Measurements from ENCODE around the gene RAI2.

RAI2 gene

GRCh38 chrX:17860811-17861488, at the start of gene RAI2:
Gene RAI2 (minus strand): TSS chrX:17861298. CDS start chrX:17802010, 59,288 bp downstream.
- DNase-seq, result no peak

DNA sequence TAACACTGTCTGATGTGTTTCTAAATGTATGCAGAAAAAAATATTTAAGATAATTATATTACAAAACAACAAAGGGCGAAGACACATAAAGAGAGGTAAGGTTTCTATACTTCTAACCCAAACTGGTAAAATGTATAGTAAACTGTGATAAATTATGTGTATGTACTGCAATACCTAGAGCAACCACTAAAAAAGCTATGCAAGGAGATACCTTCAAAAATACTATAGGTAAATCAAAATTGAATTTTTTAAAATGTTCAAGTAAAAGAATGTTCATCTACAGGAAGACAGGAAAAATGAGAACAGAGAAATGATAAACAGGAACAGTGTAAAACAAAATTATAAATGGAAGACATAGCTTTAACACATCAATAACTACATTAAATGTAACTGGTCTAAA, 27.3 kb upstream of the RAI2 start:
- DNase-seq, result no peak

GRCh38 chrX:17882680-17883079, 21.6 kb upstream of the RAI2 start:
- no peak for DNase-seq

- DNase-seq, result no peak
These were observed 17.1 kb upstream of the RAI2 start for GRCh38 chrX:17878028-17878670.

DNA sequence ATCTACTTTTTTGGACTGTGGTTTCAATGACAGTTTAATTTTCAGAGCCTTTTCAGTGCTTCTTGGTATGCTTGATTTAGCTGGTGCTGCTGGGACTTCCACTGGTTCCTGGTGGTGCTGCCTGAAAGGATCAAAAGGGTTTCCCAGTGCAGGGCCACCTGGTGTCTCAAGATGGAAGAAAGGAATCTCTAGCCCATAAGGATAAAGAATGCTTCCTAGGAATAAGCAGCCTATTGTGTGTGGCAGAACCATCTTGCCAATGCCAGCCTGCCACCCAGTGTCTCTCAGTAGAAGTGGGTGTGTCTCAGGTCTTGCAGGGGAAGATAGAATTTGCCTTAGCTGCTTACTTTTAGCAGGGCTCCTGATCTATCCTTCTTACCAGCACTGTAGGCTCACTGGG, 15.0 kb upstream of the RAI2 start:
- no peak for DNase-seq

GRCh38 chrX:17869580-17869979, 8.5 kb upstream of the RAI2 start:
- no peak for DNase-seq

DNA sequence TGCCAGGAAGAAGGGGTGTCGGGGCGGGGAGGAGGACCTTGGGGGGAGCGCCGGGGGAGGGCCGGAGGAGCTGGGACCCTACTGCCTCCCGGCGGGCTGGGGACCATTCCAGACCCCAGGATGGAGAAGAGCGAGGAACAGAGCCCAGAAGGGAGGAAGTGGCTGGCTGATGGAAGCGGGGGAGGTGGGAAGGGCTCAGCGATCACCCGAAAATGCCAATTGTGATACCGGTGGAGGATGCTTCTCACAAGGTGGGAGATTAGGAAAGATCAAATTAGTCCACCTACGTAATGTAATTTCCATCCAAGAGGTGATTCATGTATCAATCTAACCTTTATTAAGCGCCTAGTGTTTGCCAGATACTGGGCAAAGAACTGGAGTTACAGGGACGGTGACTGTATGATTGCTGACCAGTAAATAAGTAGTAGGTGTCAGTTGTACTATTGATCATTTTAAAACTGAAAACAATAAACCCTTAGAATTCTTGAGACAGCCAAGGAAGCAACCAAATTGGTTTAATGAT, 452 bp upstream of the RAI2 start:
- DNase-seq, result no peak

- DNase-seq, result no peak
These were observed 818 bp downstream of the RAI2 start for GRCh38 chrX:17860179-17860780.

- no peak for DNase-seq
These were observed 1.4 kb downstream of the RAI2 start for GRCh38 chrX:17859609-17860178.

DNA sequence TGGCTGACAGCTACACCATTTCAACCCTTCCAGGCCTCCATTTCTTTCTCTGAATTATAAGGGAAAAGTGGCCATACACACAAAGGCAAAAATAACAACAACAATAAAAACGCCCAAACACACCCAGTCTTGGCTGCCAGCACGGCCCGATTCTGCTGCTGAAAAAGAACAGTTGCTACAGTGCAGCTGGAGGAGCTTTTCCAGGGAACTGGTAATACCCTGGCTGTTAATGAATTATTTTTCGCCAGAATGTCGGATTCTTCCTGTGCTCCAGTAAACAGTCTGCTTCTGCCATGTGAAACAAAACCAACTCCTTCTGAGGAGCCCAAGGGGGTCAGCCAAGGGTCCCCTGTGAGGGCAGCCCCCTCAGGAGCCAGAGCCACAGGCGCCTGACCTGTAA, 6.6 kb downstream of the RAI2 start:
- no peak for DNase-seq

- DNase-seq, result no peak
These were observed 7.0 kb downstream of the RAI2 start for GRCh38 chrX:17854069-17854468.

GRCh38 chrX:17851874-17852273, 9.2 kb downstream of the RAI2 start:
- DNase-seq, result no peak

DNA sequence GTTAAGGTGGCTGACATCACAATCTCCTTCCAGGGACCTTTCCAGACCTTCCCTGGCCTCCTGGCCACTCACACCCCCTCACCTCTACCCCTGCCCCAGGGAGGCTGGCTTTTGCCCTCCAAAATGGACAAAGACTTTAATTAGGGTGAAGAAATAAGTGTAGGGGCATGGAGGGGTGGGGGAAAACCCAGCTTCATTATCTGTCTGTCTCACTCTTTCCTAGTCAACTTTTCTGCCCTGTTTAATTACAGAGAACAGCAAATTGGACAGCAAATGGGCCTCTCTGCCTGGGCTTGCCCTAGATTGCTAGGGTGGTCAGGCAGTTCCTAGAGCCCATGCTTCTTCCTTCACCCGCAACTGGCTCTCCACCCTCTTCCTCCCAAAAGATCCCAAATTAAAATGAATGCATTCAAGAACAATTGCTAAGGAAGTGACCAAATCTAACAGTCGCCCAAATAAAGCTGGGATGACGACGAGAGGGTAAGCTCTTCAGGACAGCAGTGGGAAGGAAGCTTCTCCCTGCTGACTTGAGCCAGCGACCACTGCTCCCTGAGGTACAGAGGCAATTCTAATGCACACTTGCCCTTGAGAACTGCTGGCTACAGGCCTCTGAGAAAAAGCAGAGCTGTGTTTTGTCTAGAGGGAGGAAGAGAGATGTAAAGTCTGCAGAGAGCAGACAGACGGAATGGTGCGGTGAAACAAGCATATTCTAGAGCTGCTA, 12.4 kb downstream of the RAI2 start:
- no peak for DNase-seq

GRCh38 chrX:17846045-17846444, 15.1 kb downstream of the RAI2 start:
- DNase-seq, result no peak

- no peak for DNase-seq
These were observed 16.9 kb downstream of the RAI2 start for GRCh38 chrX:17844236-17844635.

DNA sequence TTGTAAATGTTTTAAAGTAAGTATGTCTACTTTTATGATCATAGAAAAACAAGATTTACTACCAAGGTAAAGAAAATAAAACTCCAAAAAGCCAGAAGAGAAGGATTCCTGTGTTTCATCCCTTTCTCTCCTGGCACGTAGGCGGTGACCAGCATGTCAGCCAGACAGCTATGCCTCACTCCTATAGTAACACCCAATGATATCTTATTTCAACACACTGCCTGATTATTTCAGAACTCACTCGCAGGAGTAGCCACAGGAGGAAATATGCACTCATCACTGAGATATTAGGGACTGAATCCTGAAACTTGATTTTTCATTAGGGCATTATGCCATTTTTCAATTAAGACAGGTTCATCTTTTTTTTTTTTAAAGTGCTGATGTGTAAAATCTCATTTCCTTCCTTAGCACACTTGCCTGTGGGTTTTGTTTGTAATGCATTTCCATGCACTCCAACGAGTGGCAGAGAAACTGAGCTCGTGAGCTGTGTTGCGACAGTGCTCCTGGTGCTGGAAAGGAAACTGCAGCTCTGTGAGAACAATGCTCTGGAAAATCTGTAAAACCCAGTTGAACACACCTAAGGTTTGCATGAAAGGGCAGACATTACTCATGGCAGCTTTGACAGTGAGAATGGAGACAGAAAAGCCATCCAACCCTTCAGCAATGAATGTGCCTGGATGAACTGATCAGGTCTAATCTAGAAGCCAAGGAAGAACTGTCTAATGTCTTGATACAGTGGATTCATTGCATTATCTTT, 18.2 kb downstream of the RAI2 start:
- no peak for DNase-seq

- DNase-seq, result no peak
These were observed 21.8 kb downstream of the RAI2 start for GRCh38 chrX:17839269-17839668.

DNA sequence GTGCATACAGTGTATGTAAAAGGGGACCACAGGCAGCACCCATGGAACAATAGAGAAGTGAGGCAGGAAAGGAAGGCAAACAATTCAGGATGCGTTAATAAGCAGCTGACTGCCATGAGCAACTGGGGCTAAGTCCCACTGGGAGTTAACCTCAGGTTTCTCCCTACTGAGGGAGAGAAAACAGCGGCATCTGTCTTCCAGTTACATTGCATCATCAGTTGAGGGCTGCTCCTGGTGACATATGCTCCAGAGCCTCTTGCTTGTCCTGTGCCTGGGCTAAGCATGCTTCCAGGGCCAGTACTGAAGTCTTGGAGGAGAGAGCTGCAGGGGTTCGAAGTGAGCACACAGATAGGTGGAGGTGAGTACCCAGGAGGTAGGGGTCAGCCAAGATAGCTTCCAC, 24.3 kb downstream of the RAI2 start:
- DNase-seq, result no peak

DNA sequence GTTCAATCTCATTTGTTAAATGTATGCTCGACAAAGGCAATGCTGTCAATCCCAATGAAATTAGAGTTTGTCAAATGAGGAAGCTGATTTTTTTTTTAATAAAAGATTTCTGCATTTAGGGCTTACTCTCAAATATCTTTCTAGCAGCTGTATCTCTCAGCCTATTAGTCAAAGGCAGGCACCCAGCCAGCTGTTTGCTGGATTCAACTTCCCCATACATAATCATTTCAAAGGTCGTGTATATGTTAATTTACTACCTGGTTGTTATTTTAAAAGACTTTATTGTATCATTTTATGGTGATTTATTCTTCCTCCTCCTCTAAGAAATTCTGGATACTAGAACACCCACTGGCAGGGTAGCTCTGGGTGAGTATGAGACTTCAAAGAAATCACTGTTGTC, 27.1 kb downstream of the RAI2 start:
- no peak for DNase-seq

GRCh38 chrX:17831255-17831654, 29.8 kb downstream of the RAI2 start:
- DNase-seq, result no peak

- no peak for DNase-seq
These were observed 30.9 kb downstream of the RAI2 start for GRCh38 chrX:17830211-17830610.

- no peak for DNase-seq
These were observed 31.5 kb downstream of the RAI2 start for GRCh38 chrX:17829566-17829965.

All from NCI-H187 (cell line).